ENCODE results near the gene NAPA. TPM values are rescaled to one million over a fixed set of nuclear protein-coding genes. Genes with fewer than 3 reads are reported as not detected.
A peak's percentile ranks its signal among the peaks of the same experiment; 100 is the strongest.

NAPA gene
- total RNA-seq, 2 experiments from 2014 or later, result 67.3 to 70.4 TPM

DNA sequence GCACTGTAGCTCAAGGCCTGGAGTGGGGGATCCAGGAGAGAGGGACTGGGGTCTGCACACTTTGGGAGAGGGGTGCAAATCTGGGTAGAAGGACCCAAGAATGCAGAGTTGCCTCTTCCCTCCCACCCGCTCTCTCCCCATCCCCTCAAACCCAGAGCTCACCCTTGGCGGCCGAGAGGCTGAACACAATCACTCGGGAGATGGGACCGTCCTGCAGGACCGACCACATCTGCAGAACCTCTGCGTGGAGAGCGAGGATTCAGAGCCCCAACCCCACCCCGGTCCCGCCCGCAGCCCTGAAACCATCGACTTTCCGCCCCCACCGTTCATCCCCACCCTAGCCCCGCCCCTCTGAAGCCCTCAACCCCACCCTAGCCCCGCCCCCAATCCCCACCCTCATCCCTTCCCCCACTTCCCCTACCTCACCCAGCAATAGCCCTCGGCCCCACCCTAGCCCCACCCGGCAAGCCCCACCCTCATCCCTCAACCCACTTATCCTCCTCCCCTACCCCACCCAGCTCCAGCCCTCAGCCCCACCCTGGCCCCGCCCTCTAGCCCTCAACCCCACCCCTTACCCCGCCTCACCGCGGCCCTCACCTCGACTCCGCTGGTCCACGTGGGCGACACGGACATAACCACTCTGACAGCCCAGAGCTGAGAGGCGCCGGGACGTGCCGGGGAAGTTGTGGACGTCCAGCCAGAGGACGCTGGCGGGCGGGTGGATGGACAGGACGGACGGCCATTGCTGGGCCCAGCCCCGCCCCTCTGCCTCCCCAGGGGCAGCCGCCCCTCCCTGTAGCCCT lies 35.0 kb downstream of the NAPA start:
- Mint-ChIP-seq H3K9me3 (no peaks in the 10 kb centered on the region), H3K36me3 (no peaks in the 10 kb centered on the region), H3K27me3 (no peaks in the 10 kb centered on the region), H3K27ac (no peak overlapping the region), H3K4me1 (ENCODE audit: low read depth) (peaks cover 6% of the 10 kb centered on the region), H3K4me3 (no peak overlapping the region)
- CTCF ChIA-PET, result interaction anchor here (0.8 kb wide), 1 partner anchor 43 kb away, joined by 3 read pairs; no protein-coding TSS in a partner anchor
- DNase-seq, result no peak
- POLR2A ChIA-PET, result no interaction called here
- intact Hi-C loops (cut with micrococcal nuclease), result no loop called here

DNA sequence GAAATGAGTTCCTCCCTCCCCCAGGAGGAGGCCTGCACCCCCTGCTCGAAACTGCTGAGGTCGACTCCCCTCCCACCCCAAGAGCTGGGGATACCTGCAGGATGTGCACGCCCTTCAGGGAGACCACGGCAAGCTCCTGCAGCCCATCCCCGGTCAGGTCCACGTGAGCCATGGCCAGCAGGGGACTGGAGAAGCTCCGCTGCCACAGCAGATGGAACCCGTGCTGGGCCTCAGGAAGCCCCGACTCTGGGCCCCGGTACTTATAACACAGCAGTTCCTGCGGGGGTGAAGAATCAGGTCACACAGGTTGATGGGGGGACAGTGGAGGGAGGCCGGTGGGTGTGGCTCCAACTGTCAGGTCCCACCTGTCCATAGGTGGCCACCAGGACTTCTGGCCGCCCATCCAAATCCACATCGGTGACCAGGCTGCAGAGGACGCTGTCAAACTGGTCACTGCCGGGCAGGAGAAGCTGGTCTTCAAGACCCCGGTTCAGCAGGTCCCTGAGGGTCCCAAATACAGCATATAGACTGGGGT lies 38.4 kb downstream of the NAPA start:
- Mint-ChIP-seq H3K27ac (no peak overlapping the region), H3K9me3 (no peaks in the 10 kb centered on the region), H3K36me3 (no peaks in the 10 kb centered on the region), H3K4me3 (no peak overlapping the region), H3K27me3 (peaks cover 11% of the 10 kb centered on the region), H3K4me1 (ENCODE audit: low read depth) (peaks cover 3% of the 10 kb centered on the region)
- CTCF ChIA-PET, result interaction anchor here (0.7 to 2.4 kb wide), 2 partner anchors 7 to 73 kb away, joined by 3 to 10 read pairs; partner anchors contain the start of gene KPTN
- DNase-seq, result no peak
- intact Hi-C loops (cut with micrococcal nuclease), result no loop called here
- POLR2A ChIA-PET, result no interaction called here

DNA sequence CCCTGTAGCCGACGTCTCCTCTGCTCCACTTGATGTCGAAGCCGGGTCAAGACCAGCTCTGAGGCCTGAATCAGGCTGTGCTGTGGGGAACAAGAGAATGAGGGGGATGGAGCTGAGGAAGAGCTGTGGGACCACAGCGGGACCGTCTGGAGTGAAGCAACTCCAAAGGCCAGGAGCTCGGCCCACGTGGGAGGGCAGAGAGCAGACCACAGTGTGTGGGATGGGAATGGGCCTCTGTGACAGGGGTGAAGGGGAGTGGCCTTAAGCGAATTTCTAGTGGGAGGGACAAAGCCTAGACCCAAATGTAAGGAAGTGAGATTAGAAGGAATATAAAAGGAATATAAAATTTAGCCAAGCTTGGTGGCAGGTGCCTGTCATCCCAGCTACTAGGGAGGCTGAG lies 39.4 kb downstream of the NAPA start:
- CTCF ChIA-PET, result interaction anchor here (2.0 to 2.4 kb wide), 2 partner anchors 8 to 39 kb away, joined by 8 to 10 read pairs; partner anchors contain the start of gene KPTN
- Mint-ChIP-seq H3K36me3 (no peaks in the 10 kb centered on the region), H3K27ac (no peak overlapping the region), H3K27me3 (peaks cover 19% of the 10 kb centered on the region), H3K9me3 (no peaks in the 10 kb centered on the region), H3K4me3 (no peak overlapping the region), H3K4me1 (ENCODE audit: low read depth) (peaks cover 8% of the 10 kb centered on the region)
- POLR2A ChIA-PET, result no interaction called here
- no peak for DNase-seq
- intact Hi-C loops (cut with micrococcal nuclease), result no loop called here

DNA sequence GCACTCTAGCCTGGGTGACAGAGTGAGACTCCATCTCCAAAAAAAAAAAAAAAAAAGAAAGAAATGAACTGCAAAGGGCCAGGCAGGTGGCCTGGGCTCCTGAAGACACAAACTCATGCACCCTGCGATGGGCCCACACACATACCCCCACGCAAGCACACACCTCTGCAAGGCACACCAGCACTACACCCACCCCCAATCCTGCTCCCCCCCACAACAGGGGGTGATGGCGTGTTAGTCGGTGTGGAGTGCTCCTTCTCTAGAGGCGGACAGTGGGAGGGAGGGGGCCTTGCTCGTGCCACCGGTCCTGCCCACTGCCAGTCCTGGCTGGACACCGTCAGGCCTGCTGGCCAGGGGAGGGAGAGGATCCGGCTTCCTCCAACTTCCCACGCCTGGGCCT lies 41.5 kb downstream of the NAPA start:
- CTCF ChIA-PET, result no interaction called here
- intact Hi-C loops (cut with micrococcal nuclease), result no loop called here

GRCh38 chr19:47471733-47472457 lies 43.0 kb downstream of the NAPA start, which contains the start of gene SLC8A2:
Gene SLC8A2 (minus strand): TSS chr19:47471893. CDS start chr19:47466403, 5,490 bp downstream.
- Mint-ChIP-seq H3K4me1 (ENCODE audit: low read depth) (peaks cover 9% of the 10 kb centered on the region), H3K27me3 (peaks cover 45% of the 10 kb centered on the region)

More for the DNA sequence above, 41.5 kb downstream of the NAPA start:
- Mint-ChIP-seq H3K36me3 (no peaks in the 10 kb centered on the region), H3K9me3 (no peaks in the 10 kb centered on the region), H3K27me3 (peaks cover 39% of the 10 kb centered on the region), H3K4me3 (no peak overlapping the region), H3K27ac (no peak overlapping the region), H3K4me1 (ENCODE audit: low read depth) (peaks cover 9% of the 10 kb centered on the region)
- no peak for DNase-seq
- POLR2A ChIA-PET, result interaction anchor here (2.7 kb wide), 1 partner anchor 11 kb away, joined by 7 read pairs; the partner anchor contains the start of gene KPTN

GRCh38 chr19:47471381-47471732 lies 43.5 kb downstream of the NAPA start:
- Mint-ChIP-seq H3K9me3 (no peaks in the 10 kb centered on the region), H3K4me1 (ENCODE audit: low read depth) (peaks cover 9% of the 10 kb centered on the region), H3K27ac (no peak overlapping the region), H3K36me3 (no peaks in the 10 kb centered on the region), H3K27me3 (peaks cover 45% of the 10 kb centered on the region), H3K4me3 (no peak overlapping the region)
- DNase-seq, result no peak
- intact Hi-C loops (cut with micrococcal nuclease), result loop anchor here (1.0 kb wide), 1 partner anchor 21 kb away; no protein-coding TSS in a partner anchor
- ChIA-PET POLR2A (no interaction called here), CTCF (no interaction called here)

More at GRCh38 chr19:47471733-47472457, 43.0 kb downstream of the NAPA start, which contains the start of gene SLC8A2:
- intact Hi-C loops (cut with micrococcal nuclease), result loop anchor here (1.0 kb wide), 1 partner anchor 22 kb away; no protein-coding TSS in a partner anchor
- no peaks in the 10 kb centered on the region for H3K36me3 Mint-ChIP-seq
- no peaks in the 10 kb centered on the region for H3K9me3 Mint-ChIP-seq
- peak; percentile 72 for DNase-seq
- H3K4me3 Mint-ChIP-seq, result no peak within 1 kb of the TSS
- ChIA-PET POLR2A (interaction anchor here (0.6 to 0.7 kb wide), 2 partner anchors 43 to 76 kb away, joined by 3 to 4 read pairs; partner anchors contain the start of gene NAPA), CTCF (interaction anchor here (1.1 kb wide), 1 partner anchor 35 kb away, joined by 3 read pairs; no protein-coding TSS in a partner anchor)
- H3K27ac Mint-ChIP-seq, result no peak within 1 kb of the TSS

DNA sequence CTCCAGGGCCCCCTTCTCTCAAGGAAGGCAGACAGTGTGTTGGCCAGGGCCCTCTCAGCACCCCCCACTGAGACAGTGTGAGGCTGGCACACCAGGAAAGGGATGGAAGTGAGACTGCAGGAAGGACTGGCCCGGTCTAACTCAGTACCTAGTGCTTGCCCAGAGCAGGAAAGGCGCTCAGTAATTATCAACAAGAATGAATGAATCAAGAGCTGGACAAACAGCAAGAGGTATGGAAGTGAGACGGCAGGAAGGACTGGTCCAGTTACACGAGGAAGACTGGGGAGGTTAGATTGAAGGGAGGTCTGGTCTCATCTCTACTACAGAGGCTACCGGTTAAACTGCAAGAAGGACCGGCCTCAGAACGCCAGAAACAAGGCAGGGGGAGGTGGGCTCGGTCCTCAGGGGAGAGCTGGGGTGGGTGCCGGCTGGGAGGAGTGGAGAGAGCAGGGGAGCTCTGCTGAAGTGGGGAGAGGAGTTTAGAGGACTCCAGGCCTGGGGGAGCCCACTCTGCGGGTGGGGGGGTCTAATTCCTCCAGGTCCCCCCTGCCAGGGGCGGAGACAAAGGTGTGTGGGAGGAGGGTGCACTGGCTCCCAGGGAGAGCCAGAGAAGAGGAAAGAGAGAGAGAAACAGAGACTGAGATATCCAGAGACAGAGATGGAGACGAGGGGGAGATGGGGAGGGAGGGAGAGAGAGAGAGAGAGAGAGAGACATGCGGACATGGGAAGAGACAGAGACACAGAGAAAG lies 44.2 kb downstream of the NAPA start:
- CTCF ChIA-PET, result no interaction called here
- H3K4me3 Mint-ChIP-seq, result no peak overlapping the region
- H3K36me3 Mint-ChIP-seq, result no peaks in the 10 kb centered on the region
- intact Hi-C loops (cut with micrococcal nuclease), result loop anchor here (1.0 kb wide), 1 partner anchor 20 kb away; no protein-coding TSS in a partner anchor
- POLR2A ChIA-PET, result no interaction called here
- no peaks in the 10 kb centered on the region for H3K9me3 Mint-ChIP-seq
- no peak overlapping the region for H3K27ac Mint-ChIP-seq
- DNase-seq, result no peak
- peaks cover 9% of the 10 kb centered on the region for H3K4me1 Mint-ChIP-seq (ENCODE audit: low read depth)
- peaks cover 49% of the 10 kb centered on the region for H3K27me3 Mint-ChIP-seq

DNA sequence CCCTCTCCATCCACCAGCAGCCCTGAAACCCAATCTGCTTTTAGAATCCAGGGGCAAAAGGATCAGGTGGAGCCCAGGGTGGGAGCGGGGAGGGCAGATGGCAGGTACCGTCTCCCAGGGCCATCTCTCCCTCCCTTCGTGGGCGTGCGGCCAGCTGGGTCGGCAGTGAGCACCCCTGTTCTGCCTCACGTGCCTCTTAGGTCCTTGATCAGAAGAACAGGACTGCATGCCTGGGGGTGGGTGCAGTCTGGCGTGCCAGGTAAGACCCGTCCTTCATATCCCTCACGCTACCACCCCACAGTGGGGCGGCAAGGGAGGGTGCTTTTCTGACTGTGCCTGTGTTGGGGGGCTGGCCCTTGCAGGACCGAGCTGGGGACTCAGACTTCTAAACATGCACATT lies 45.1 kb downstream of the NAPA start:
- Mint-ChIP-seq H3K9me3 (no peaks in the 10 kb centered on the region), H3K27me3 (peaks cover 50% of the 10 kb centered on the region), H3K36me3 (no peaks in the 10 kb centered on the region), H3K4me3 (no peak overlapping the region), H3K4me1 (ENCODE audit: low read depth) (peaks cover 9% of the 10 kb centered on the region), H3K27ac (no peak overlapping the region)
- no peak for DNase-seq
- ChIA-PET CTCF (no interaction called here), POLR2A (no interaction called here)
- intact Hi-C loops (cut with micrococcal nuclease), result no loop called here

DNA sequence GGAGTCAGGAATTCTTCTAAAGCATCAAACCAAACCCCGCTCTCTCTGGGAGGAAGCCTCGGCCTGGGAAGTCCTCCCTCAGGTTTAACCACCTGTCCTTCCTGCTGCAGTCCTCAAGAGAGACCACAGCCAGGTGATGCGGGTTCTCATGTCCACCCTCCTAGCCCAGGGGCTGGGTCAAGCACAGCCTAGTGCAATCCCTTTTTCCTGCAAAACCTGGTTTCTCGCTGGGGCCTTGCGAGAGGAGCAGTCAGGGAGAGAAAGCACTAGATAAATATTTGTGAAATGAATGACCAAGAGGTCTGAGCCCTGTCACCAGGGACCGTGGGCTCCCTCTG lies 45.5 kb downstream of the NAPA start:
- no peak overlapping the region for H3K4me3 Mint-ChIP-seq
- peaks cover 9% of the 10 kb centered on the region for H3K4me1 Mint-ChIP-seq (ENCODE audit: low read depth)
- H3K9me3 Mint-ChIP-seq, result no peaks in the 10 kb centered on the region
- no peak overlapping the region for H3K27ac Mint-ChIP-seq
- intact Hi-C loops (cut with micrococcal nuclease), result no loop called here
- no peaks in the 10 kb centered on the region for H3K36me3 Mint-ChIP-seq
- POLR2A ChIA-PET, result no interaction called here
- no peak for DNase-seq
- CTCF ChIA-PET, result no interaction called here
- H3K27me3 Mint-ChIP-seq, result peaks cover 50% of the 10 kb centered on the region

DNA sequence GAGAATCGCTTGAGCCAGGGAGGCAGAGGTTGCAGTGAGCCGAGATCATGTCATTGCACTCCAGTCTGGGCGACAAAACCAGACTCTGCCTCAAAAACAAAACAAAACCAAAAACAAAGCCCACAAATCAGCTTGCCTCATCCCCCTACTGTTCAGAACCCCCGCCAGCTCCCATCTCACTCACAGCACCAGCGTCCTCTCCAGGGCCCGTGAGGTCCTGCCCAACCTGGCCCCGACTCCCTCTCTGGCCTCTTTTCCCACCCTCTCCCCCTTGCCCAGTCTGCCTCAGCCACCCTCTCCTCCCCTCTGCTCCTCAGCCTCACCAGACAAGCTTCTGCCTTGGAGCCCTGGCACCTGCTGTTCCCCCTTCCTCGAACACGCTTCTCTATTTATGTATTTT lies 46.9 kb downstream of the NAPA start:
- DNase-seq, result no peak
- no peak overlapping the region for H3K27ac Mint-ChIP-seq
- H3K4me1 Mint-ChIP-seq (ENCODE audit: low read depth), result peaks cover 9% of the 10 kb centered on the region
- peaks cover 48% of the 10 kb centered on the region for H3K27me3 Mint-ChIP-seq
- H3K36me3 Mint-ChIP-seq, result no peaks in the 10 kb centered on the region
- ChIA-PET POLR2A (no interaction called here), CTCF (no interaction called here)
- no peaks in the 10 kb centered on the region for H3K9me3 Mint-ChIP-seq
- H3K4me3 Mint-ChIP-seq, result no peak overlapping the region
- intact Hi-C loops (cut with micrococcal nuclease), result no loop called here

GRCh38 chr19:47465957-47466356 lies 48.9 kb downstream of the NAPA start:
- Mint-ChIP-seq H3K4me3 (no peak overlapping the region), H3K27me3 (peaks cover 36% of the 10 kb centered on the region), H3K9me3 (no peaks in the 10 kb centered on the region), H3K27ac (no peak overlapping the region), H3K36me3 (no peaks in the 10 kb centered on the region), H3K4me1 (ENCODE audit: low read depth) (peaks cover 2% of the 10 kb centered on the region)
- ChIA-PET CTCF (no interaction called here), POLR2A (no interaction called here)
- intact Hi-C loops (cut with micrococcal nuclease), result no loop called here
- no peak for DNase-seq

Data from activated CD4-positive, alpha-beta memory T cell treated with anti-CD3 and anti-CD28 coated beads for 36 hours (primary cell).